ENCODE results near the gene ROR2.

- TF ChIP-seq CTCF (IDR thresholded peaks at IDR 0.05) (no peak), POLR2A (IDR thresholded peaks at IDR 0.05) (no peak)
Observed at GRCh38 chr9:91949392-91949945, 559 bp downstream of the ROR2 start.

Measured in heart left ventricle (tissue), 13 donors.